ENCODE measurements around the gene PHKG2.
A peak's percentile ranks its signal among the peaks of the same experiment; 100 is the strongest.

The PHKG2 gene

GRCh38 chr16:30741461-30741914, 6.7 kb upstream of the PHKG2 start:
- DNase-seq (ENCODE audit: low spot score) = no peak
- no peak for TF ChIP-seq CTCF (IDR thresholded peaks at IDR 0.05; ENCODE audit: extremely low read depth, missing control alignments)

- no peak for TF ChIP-seq CTCF (IDR thresholded peaks at IDR 0.05; ENCODE audit: extremely low read depth, missing control alignments)
- no peak for DNase-seq (ENCODE audit: low spot score)
These were observed 4.5 kb upstream of the PHKG2 start for GRCh38 chr16:30743716-30744115.

- no peak for TF ChIP-seq CTCF (IDR thresholded peaks at IDR 0.05; ENCODE audit: extremely low read depth, missing control alignments)
These were observed 4.0 kb upstream of the PHKG2 start for GRCh38 chr16:30744183-30744582.

GRCh38 chr16:30745082-30745481, 3.1 kb upstream of the PHKG2 start:
- no peak for TF ChIP-seq CTCF (IDR thresholded peaks at IDR 0.05; ENCODE audit: extremely low read depth, missing control alignments)
- no peak for DNase-seq (ENCODE audit: low spot score)

More at GRCh38 chr16:30744183-30744582, 4.0 kb upstream of the PHKG2 start:
- DNase-seq (ENCODE audit: low spot score) = no peak

GRCh38 chr16:30746638-30747175, 1.5 kb upstream of the PHKG2 start:
- TF ChIP-seq CTCF (IDR thresholded peaks at IDR 0.05; ENCODE audit: extremely low read depth, missing control alignments) = no peak

GRCh38 chr16:30747331-30747730, 894 bp upstream of the PHKG2 start:
- DNase-seq (ENCODE audit: low spot score) = no peak
- TF ChIP-seq CTCF (IDR thresholded peaks at IDR 0.05; ENCODE audit: extremely low read depth, missing control alignments) = no peak

More at GRCh38 chr16:30746638-30747175, 1.5 kb upstream of the PHKG2 start:
- DNase-seq (ENCODE audit: low spot score) = no peak

GRCh38 chr16:30748634-30749445, 615 bp downstream of the PHKG2 start:
- peak; percentile 67 for DNase-seq (ENCODE audit: low spot score)
- no peak for TF ChIP-seq CTCF (IDR thresholded peaks at IDR 0.05; ENCODE audit: extremely low read depth, missing control alignments)

Data from GM20000 (cell line).